Activated effector memory CD4-positive, alpha-beta T cell treated with Interleukin-2 at 50 U/mL for 16 hours (primary cell): ENCODE results near the gene CPXM2.

ENCODE experiments used
- DNase-seq: peaks from one replicate; pipeline ENCODE4 v3.0.0-alpha.2; 2020

Gene CPXM2

GRCh38 chr10:123903621-123904020 is 12.0 kb upstream of the CPXM2 start:
- no peak for DNase-seq

DNA sequence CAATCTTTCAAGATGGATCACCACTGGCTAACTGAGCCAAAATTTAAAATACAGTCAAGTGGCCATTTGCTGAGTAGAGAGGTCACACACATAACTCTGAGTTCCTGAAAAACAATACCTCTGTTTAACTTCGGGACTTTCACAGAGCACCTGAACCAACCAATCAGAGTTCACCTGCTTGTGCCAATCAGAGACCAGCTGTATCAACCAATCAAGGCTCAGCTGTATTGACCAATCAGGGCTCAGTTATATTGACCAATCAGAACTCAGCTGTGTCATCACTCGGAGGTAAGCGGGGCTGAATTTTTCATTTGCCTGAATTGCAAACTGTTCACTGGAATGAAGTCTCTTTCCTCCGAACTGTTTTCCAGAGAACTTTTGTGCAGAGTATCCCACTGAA is 10.0 kb upstream of the CPXM2 start:
- DNase-seq: no peak

DNA sequence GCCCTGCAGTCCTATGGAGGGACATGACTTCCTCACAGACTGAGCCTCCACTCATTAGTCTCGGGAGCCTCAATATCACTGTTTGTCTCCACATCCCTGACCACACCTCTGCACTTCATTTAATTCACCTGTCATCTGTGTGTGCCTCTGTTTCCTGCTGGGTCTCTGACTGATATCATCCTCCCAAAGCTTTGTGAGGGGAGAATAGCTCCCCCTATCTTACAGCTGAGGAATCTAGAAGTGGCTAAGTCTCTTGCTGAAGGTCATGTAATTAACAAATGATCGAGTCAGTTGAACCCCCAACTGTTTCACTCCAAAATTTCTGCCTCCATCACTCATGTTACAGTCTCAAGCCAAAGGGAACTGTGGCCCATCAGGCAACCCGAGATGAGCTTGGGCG is 5.5 kb upstream of the CPXM2 start:
- DNase-seq: no peak

- DNase-seq: no peak
Measured at GRCh38 chr10:123896246-123896927, 4.8 kb upstream of the CPXM2 start.

DNA sequence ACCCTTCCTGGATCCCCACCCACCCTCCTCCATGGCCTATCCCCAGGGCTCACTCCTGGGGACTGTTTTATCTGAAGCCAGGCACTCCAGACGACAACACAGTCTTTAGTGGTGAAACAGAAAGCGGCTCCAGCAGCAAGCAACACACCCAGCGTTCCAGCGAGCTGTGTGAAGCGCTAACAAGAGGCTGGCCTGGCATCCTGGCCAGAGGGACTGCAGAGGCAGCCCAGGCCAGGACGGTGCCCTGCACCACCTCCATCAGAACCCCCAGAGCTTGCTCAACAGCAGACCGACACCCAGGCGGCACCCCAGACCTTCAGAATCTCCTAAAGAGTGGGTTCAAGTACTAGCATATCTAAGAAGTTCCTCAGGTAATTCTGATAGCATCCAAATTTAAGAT is 2.0 kb upstream of the CPXM2 start:
- DNase-seq: no peak

DNA sequence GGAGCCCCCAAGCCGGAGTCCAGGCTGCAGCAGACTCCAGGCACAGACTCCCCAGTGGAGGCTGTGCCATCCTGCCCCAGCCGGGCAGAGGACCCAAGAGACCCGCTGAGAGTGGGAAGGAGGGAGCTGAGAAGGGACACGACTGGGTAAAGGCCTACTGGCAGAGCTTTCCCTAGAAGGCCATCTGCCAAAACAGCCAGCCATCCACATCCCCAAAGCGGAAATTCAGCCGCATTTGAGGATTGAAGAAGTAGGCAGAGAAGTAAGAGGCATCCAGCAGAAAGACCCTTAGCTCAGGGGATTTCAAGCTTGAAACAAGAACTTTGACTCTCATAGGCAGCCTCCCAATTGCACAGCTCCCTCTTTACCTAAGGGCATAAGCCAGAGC is 857 bp downstream of the CPXM2 start:
- no peak for DNase-seq

DNA sequence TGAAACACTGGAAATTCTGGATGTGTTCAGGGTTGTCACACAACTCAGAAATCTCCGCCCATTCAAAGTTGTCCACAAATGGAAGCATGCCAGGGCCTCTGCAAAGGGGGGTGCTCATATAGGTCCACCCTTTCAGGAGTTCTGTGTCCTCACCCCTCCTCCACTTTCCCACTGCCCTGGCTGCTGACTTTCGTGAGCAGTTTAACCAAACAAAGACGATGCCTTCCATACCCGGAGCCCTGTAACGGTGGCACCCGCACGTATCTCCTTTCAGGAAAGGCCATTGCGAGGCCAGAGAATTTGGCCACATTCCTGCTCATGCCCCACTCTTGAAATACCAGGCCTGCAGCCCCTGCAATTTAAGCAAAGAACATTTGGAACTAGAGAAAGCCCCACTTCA is 1.4 kb downstream of the CPXM2 start:
- DNase-seq: no peak

- no peak for DNase-seq
Measured at GRCh38 chr10:123889821-123890220, 1.8 kb downstream of the CPXM2 start.

DNA sequence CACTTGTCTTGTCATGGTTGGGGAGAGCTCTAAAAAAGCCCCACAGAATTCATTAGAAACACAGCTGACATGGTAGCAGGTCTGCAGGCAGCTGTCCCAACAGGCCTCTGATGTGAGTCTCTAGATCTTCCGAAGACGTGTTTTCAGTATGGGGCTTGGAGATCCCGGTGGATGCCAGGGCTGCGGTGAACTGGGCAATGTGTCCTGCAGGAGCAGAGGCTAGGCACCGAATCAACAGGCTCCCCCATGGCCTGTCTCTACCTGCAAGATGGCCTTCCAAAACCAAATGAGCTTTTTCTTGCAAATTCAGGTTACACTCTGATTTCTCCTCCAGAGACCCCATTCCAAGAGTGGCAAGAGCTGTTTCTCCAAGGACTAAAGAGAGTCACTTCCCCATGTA is 2.9 kb downstream of the CPXM2 start:
- DNase-seq: no peak

DNA sequence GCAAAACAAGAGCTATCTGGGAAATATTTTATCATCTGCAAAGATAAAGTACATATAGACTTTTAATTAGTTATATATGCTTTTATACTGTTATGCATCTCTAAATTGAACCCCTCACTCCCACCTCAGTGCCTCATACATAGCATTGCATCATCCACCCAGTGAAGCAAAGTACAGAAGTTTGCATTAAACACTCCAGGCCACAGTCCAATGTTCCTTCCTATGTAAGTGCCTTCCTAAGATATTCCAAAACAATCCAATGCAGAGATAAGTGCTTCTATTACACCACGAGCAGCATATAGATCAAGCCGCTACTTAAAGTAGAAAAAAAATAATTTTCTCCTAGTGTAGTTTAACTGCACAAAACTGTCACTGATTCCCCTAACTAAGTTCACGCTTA is 3.4 kb downstream of the CPXM2 start:
- no peak for DNase-seq

- no peak for DNase-seq
Measured at GRCh38 chr10:123886292-123886691, 5.3 kb downstream of the CPXM2 start.

DNA sequence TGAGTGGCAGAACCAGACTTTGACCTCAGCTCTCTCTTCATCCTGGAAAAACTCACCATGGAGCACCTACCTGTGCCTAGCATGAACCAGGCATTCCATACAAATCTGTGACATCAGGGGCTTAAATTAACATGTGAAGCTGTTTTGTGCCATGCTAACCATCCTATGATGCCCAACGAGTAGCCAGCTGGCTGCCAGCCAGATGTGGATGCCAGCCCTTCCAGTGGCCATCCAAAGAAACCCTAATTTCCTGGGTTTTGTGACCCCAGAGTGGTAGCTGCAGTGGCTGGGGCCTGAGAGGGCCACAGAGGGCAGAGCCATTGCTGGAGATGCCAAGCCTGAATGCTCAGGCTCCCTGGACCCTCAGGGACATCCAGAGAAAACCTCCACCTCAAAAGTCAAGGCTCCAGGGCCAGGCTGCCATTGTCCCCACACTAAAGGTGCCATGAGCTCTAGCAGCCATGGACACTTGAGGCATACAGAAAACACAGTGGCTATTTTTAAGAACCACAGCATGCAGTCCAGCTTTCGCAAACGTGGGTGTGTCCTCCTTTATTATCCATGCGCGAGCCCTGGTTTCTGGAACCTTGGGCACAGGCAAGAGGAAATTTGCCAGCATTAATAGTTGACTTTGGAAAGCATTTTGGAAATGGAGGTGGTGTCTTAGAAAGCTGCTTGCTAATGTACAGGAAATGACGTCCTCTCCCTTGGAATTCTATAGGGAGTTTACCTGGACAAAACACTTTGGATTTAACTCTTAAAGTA is 6.0 kb downstream of the CPXM2 start:
- no peak for DNase-seq

GRCh38 chr10:123884907-123885381 is 6.7 kb downstream of the CPXM2 start:
- DNase-seq: no peak

DNA sequence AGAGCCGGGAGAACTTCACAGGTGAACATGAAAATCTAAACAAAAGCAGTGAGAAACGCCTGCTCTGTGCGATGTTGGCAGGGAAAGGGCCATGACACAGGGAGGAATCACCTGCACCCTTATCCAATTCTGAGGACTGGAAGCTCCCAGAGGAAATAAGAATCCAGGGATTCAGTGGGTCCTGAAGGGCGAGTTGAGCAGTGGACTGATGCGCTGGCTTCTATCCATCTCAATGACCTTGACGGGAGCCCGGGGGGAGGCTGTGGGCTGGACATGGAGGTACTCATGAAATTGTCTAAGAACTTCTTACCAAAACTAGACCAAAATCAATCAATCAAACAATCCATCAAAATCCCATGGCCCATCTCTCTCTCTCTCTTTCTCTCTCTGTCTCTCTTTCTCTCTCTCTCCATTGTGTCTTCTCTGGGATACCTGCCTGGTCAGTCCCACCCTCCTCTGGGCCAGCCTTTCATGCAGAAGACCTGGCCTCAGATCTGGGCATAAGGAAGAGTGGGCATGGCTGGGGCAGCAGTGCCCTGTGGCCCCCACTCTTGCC is 7.2 kb downstream of the CPXM2 start:
- no peak for DNase-seq

DNA sequence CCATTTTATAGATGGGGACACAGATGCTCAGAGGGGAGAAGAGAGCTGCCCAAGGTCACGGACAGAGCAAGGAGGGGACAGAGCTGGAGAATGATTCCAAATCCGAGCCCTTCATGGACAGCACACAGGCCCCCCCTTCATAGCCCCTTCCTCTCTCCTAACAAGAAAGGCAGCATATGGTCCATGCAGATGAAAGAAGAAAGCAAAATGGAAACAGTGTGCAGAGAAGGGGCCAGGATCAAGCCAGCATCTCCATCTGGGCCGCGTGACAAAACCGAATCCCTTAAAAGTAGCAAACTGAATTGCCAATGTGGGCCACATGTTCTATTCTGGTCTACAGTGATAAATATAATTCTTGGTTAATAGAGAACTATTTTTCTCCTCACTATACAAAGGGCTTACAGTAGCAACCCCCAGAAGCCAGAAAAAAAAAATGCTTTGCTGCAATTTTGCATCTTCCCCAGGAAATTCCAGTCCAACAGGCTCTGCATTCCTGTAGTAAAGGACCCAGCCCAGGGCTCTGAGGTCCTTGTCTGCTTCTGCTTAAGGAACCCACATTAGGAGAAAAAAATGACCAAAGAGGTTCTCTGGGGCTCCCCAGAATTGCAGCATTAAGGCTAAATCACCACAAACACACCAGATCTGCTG is 7.8 kb downstream of the CPXM2 start:
- DNase-seq: no peak

- DNase-seq: no peak
Measured at GRCh38 chr10:123882681-123883445, 8.7 kb downstream of the CPXM2 start.

DNA sequence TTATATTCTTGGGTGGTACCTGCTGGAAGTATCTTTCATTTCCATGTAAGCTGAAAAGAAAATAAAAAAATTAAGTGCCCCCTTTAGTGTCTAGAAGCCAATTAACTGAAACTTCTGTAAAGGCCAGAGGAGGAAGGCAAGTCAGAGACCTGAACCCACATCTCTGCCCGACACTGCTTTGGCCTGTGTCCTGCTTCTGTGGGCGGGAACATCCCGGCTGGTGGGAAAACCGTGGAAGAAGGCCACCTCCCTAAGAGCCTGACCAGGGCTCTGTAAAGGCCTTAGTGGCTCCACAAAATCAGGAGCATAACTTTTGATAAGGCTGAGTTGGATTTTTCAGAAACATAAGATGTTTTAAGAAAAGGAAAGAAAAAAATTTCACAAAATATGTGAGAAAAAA is 9.4 kb downstream of the CPXM2 start:
- no peak for DNase-seq

DNA sequence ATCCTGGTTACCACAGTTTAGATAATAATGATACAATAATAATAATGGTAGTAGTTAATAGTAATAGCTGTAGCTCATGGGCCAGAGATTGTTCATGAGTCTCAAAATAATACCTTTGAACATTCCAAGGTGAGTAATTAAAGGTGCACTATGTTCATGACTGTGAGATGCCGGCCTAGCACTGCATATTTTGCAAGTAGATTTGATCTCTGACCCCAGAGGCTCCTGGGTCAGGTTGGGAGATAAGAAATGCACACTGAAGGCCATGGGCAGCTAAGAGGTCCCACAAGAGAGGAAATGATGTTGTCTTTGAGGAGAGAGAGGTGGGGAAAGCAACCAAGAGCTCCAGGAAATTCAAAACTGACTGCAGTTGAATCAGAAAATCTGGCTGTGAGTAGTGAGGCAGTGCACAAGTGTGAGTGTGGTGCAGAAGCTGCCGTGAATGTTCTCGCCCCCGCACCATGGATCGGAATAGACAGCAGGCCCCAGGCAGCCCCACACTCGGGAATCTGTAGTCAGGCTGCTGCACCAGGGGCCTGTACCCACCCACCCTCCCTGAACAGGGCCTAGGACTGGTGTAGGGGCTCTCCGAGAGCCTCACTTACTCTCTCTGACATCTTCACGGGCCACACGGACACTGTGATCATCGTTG is 11.9 kb downstream of the CPXM2 start:
- no peak for DNase-seq

GRCh38 chr10:123878666-123879303 is 12.8 kb downstream of the CPXM2 start:
- DNase-seq: no peak

GRCh38 chr10:123870260-123870659 is 21.3 kb downstream of the CPXM2 start:
- DNase-seq: no peak

DNA sequence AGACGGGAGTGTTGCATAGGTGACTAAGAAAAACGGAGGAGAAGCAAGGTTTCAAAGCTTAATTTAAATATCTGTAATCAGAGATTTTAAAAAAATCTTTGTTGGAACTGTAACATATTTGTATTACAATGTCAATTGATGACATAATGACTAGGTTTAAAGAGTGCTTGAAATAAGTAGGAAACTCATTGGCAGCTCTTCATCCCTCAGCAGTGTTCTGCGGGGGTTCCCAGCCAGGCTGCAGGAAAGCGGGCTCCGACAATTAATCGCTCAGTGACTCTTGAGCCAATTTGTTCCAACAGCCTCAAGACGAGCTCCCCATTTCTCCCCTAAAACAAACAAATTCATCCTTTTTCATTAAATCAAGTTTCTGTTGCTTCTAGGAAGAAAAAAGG is 22.6 kb downstream of the CPXM2 start:
- no peak for DNase-seq
